Astrocyte (in vitro differentiated cells and primary cell): Measurements from ENCODE around the gene ROR2. TPM values are rescaled to one million over a fixed set of nuclear protein-coding genes. Genes with fewer than 3 reads are reported as not detected.

Source experiments
- DNase-seq: peaks from one replicate; pipeline ENCODE4 v3.0.0-alpha.2; 2010; ENCODE audit warnings: low read depth
- FAIRE-seq: peaks from 2 replicates; lab custom pipeline; 2011; peaks lifted over from hg19 to GRCh38; lab: Jason Lieb, UNC
- H2AFZ ChIP-seq: 2 replicates; pipeline ENCODE4 v1.6.0; 2012; ENCODE audit warnings: low read depth, low read length, inconsistent platforms
- H3K27ac ChIP-seq: 2 replicates; pipeline ENCODE4 v1.5.1; 2011; ENCODE audit warnings: low read depth, low read length, inconsistent platforms
- H3K27me3 ChIP-seq: 2 replicates; pipeline ENCODE4 v1.6.0; 2011; ENCODE audit warnings: low read length, inconsistent platforms; ENCODE audit not compliant: insufficient read depth
- H3K36me3 ChIP-seq: 2 replicates; pipeline ENCODE4 v1.5.1; 2011; ENCODE audit warnings: low read length, inconsistent platforms; ENCODE audit not compliant: insufficient read depth
- H3K4me1 ChIP-seq: 2 replicates; pipeline ENCODE4 v1.5.1; 2011; ENCODE audit warnings: low read length, inconsistent platforms; ENCODE audit not compliant: insufficient read depth
- H3K4me2 ChIP-seq: 2 replicates; pipeline ENCODE4 v1.6.0; 2012; ENCODE audit warnings: low read length, inconsistent platforms
- H3K4me3 ChIP-seq: 2 replicates; pipeline ENCODE4 v1.5.1; 2011; ENCODE audit warnings: low read depth, mild to moderate bottlenecking, low read length, inconsistent platforms; ENCODE audit not compliant: insufficient read depth
- H3K79me2 ChIP-seq: 2 replicates; pipeline ENCODE4 v1.6.0; 2012; ENCODE audit warnings: mild to moderate bottlenecking, low read length, inconsistent platforms; ENCODE audit not compliant: insufficient read depth
- H3K9ac ChIP-seq: 2 replicates; pipeline ENCODE4 v1.6.0; 2012; ENCODE audit warnings: mild to moderate bottlenecking, low read length, inconsistent platforms
- H3K9me3 ChIP-seq: 2 replicates; pipeline ENCODE4 v1.5.1; 2012; ENCODE audit warnings: low read depth, mild to moderate bottlenecking, low read length, inconsistent platforms; ENCODE audit not compliant: insufficient read depth
- H4K20me1 ChIP-seq: 2 replicates; pipeline ENCODE4 v1.6.0; 2012; ENCODE audit warnings: low read length, inconsistent platforms; ENCODE audit not compliant: insufficient read depth
- H3K27ac Mint-ChIP-seq: one replicate; pipeline ENCODE4 v1.8.0; 2021; ENCODE audit warnings: mild to moderate bottlenecking, mixed read lengths; ENCODE audit not compliant: unreplicated experiment
- H3K27me3 Mint-ChIP-seq: one replicate; pipeline ENCODE4 v1.8.0; 2021; ENCODE audit warnings: low read depth, mixed read lengths; ENCODE audit not compliant: unreplicated experiment
- H3K36me3 Mint-ChIP-seq: one replicate; pipeline ENCODE4 v1.8.0; 2021; ENCODE audit warnings: low read depth, mixed read lengths; ENCODE audit not compliant: unreplicated experiment
- H3K4me1 Mint-ChIP-seq: one replicate; pipeline ENCODE4 v1.8.0; 2021; ENCODE audit warnings: low read depth, mixed read lengths; ENCODE audit not compliant: unreplicated experiment
- H3K4me3 Mint-ChIP-seq: one replicate; pipeline ENCODE4 v1.8.0; 2021; ENCODE audit warnings: mild to moderate bottlenecking, moderate library complexity, mixed read lengths; ENCODE audit not compliant: unreplicated experiment
- H3K9me3 Mint-ChIP-seq: one replicate; pipeline ENCODE4 v1.8.0; 2021; ENCODE audit warnings: mild to moderate bottlenecking, mixed read lengths; ENCODE audit not compliant: unreplicated experiment
- EZH2 ChIP-seq: IDR thresholded peaks from 2 replicates; pipeline ENCODE4 v1.6.1; 2012; ENCODE audit warnings: mild to moderate bottlenecking, low read length, inconsistent platforms; ENCODE audit not compliant: insufficient read depth
- total RNA-seq: library from RNA; stranded (reverse); gene quantifications from 2 replicates; pipeline ENCODE4 v1.2.1, GENCODE V29; 2021
- TF ChIP-seq, protein P1 (sequence below): IDR thresholded peaks from 2 replicates; pipeline ENCODE4 v1.5.1; 2011; ENCODE audit warnings: low read depth, mild to moderate bottlenecking, inconsistent platforms, low read length, moderate library complexity; ENCODE audit not compliant: insufficient read depth

The ROR2 gene
- total RNA-seq, 1 donor from 2014 or later, result 4.9 TPM

DNA sequence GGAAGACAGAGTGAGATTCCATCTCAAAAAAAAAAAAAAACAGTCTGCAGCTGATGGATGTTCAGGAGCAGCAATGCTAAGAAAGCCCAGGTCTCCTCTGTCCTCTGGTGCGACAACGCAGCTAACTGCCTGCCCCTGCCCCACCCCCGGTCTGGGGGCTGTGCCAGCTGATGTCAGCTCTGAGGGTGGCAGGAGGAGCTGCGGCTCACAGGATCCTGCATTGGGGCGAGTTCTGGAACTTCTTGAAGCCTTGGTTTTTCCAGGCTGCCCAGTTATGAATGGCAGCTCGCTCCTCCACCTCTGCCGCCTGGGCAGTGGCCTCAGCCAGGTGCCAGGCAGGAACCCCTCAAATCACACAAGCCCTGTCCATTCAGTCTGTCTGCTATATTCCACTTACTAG, 113.5 kb downstream of the ROR2 start:
- no peak overlapping the region for H3K9ac ChIP-seq
- no peak for FAIRE-seq
- peaks cover 14% of the 10 kb centered on the region for H3K27me3 Mint-ChIP-seq
- no peaks in the 10 kb centered on the region for H3K36me3 ChIP-seq
- TF ChIP-seq EZH2, result no peak
- TF ChIP-seq, protein P1, sequence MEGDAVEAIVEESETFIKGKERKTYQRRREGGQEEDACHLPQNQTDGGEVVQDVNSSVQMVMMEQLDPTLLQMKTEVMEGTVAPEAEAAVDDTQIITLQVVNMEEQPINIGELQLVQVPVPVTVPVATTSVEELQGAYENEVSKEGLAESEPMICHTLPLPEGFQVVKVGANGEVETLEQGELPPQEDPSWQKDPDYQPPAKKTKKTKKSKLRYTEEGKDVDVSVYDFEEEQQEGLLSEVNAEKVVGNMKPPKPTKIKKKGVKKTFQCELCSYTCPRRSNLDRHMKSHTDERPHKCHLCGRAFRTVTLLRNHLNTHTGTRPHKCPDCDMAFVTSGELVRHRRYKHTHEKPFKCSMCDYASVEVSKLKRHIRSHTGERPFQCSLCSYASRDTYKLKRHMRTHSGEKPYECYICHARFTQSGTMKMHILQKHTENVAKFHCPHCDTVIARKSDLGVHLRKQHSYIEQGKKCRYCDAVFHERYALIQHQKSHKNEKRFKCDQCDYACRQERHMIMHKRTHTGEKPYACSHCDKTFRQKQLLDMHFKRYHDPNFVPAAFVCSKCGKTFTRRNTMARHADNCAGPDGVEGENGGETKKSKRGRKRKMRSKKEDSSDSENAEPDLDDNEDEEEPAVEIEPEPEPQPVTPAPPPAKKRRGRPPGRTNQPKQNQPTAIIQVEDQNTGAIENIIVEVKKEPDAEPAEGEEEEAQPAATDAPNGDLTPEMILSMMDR, result no peak
- H3K27ac Mint-ChIP-seq, result no peak overlapping the region
- no peak overlapping the region for H3K4me2 ChIP-seq
- peaks cover 5% of the 10 kb centered on the region for H3K36me3 Mint-ChIP-seq
- no peaks in the 10 kb centered on the region for H3K79me2 ChIP-seq
- DNase-seq, result no peak
- peaks cover 17% of the 10 kb centered on the region for H3K4me1 Mint-ChIP-seq
- no peaks in the 10 kb centered on the region for H3K4me1 ChIP-seq
- H3K4me3 Mint-ChIP-seq, result no peak overlapping the region
- no peaks in the 10 kb centered on the region for H4K20me1 ChIP-seq
- no peaks in the 10 kb centered on the region for H3K9me3 ChIP-seq
- no peak overlapping the region for H3K27ac ChIP-seq
- no peak overlapping the region for H2AFZ ChIP-seq
- no peaks in the 10 kb centered on the region for H3K9me3 Mint-ChIP-seq
- H3K4me3 ChIP-seq, result no peak overlapping the region
- H3K27me3 ChIP-seq, result peaks cover 16% of the 10 kb centered on the region

DNA sequence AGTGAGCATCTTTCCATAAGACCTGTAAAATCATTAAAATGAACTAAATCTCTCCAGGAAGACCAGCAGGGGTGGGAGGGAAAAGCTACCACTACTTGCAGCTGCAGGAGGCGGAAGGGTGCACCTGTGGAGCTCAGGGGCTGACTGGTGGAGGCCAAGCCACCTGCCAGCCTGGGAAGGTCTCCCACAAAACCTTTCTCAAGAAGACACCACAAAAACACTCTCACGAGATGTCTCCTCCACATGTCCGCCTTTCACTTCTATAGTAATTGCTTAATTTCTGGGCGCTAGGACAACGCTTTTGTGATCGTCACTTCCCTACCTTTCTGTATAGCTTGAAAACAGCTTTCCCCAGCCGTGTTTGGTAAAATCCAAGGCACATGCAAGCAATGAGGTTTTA, 114.4 kb downstream of the ROR2 start:
- H3K36me3 Mint-ChIP-seq, result peaks cover 5% of the 10 kb centered on the region
- Histone ChIP-seq H3K4me1 (no peaks in the 10 kb centered on the region), H2AFZ (no peak overlapping the region), H3K27me3 (peaks cover 16% of the 10 kb centered on the region), H3K4me2 (no peak overlapping the region), H4K20me1 (no peaks in the 10 kb centered on the region), H3K4me3 (no peak overlapping the region), H3K9ac (no peak overlapping the region), H3K79me2 (no peaks in the 10 kb centered on the region), H3K27ac (no peak overlapping the region), H3K9me3 (no peaks in the 10 kb centered on the region), H3K36me3 (no peaks in the 10 kb centered on the region)
- FAIRE-seq (no peak), DNase-seq (no peak)
- H3K4me1 Mint-ChIP-seq, result peaks cover 17% of the 10 kb centered on the region
- H3K27me3 Mint-ChIP-seq, result peaks cover 7% of the 10 kb centered on the region
- no peak overlapping the region for H3K4me3 Mint-ChIP-seq
- no peaks in the 10 kb centered on the region for H3K9me3 Mint-ChIP-seq
- no peak overlapping the region for H3K27ac Mint-ChIP-seq
- TF ChIP-seq, protein P1, result no peak
- no peak for TF ChIP-seq EZH2

DNA sequence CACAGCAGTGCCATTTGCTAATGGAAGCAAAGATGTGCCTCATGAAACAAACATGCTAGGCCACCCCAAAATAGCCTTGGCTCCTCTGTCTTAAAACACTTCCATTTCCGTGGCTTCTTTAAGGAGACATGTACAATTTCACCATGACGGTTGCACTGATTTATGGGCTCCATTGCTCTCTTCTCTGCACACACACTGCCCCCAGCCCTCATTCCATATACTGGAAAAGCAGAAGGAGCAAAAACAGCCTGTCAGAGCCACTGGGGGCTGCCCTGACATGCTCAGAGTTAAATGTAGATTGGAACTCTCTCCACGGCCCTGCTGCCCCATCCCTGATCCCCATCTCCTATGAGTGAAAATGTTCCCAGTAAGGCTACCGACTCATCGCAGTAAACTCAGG, 114.8 kb downstream of the ROR2 start:
- H3K4me3 Mint-ChIP-seq, result no peak overlapping the region
- Histone ChIP-seq H3K9me3 (no peaks in the 10 kb centered on the region), H3K4me2 (no peak overlapping the region), H3K4me3 (no peak overlapping the region), H2AFZ (no peak overlapping the region), H3K27me3 (peaks cover 16% of the 10 kb centered on the region), H3K9ac (no peak overlapping the region), H4K20me1 (no peaks in the 10 kb centered on the region), H3K4me1 (no peaks in the 10 kb centered on the region), H3K27ac (no peak overlapping the region), H3K79me2 (no peaks in the 10 kb centered on the region), H3K36me3 (no peaks in the 10 kb centered on the region)
- H3K27ac Mint-ChIP-seq, result no peak overlapping the region
- peaks cover 17% of the 10 kb centered on the region for H3K4me1 Mint-ChIP-seq
- peaks cover 5% of the 10 kb centered on the region for H3K36me3 Mint-ChIP-seq
- FAIRE-seq (no peak), DNase-seq (no peak)
- TF ChIP-seq, protein P1, result no peak
- TF ChIP-seq EZH2, result no peak
- no peaks in the 10 kb centered on the region for H3K9me3 Mint-ChIP-seq
- H3K27me3 Mint-ChIP-seq, result peaks cover 7% of the 10 kb centered on the region
